Fibroblast of peridontal ligament (primary cell): ENCODE data around the gene FLOT1.
"Not testable (repeated sequence)": the region's sequence is repeated elsewhere in the genome, so short reads cannot be mapped to it uniquely, and the experiment has no call there.

Experiments
- DNase-seq: peaks from one replicate; pipeline ENCODE4 v3.0.0-alpha.2; 2010; ENCODE audit errors: extremely low read depth

FLOT1 gene

DNA sequence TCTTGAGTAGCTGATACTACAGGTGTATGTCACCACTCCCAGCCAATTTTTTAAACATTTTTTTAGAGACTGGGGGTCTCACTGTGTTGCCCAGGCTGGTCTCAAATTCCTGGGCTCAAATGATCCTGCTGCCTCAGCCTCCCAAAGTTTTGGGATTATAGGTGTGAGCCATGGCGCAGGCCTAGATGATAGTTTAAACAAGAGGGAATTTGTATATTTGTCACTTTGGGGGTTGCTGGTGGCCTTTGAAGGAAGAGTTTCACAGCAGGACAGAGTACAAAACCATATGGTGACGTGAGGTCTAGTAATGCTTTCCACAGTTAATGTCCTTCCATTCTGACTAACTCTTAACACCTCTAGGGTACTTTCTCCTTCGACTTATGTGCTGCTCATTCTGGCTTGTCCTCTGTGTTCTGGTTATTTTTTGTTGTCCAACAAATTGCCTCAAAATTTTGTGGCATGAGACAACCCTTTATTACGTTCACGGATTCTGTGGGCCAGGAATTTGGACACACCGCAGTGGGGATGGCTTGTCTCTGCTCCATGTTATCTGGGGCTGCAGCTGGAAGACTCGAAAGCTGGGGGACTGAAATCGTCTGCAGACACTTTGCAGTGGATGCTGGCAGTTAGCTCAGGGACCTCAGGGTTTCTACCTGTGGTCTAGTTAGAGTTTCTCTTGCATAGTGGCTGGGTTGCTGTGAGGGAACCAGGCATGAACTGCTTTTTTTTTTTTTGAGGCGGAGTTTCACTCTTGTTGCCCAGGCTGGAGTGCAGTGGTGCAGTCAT lies 24.9 kb upstream of the FLOT1 start:
- DNase-seq = no peak

DNA sequence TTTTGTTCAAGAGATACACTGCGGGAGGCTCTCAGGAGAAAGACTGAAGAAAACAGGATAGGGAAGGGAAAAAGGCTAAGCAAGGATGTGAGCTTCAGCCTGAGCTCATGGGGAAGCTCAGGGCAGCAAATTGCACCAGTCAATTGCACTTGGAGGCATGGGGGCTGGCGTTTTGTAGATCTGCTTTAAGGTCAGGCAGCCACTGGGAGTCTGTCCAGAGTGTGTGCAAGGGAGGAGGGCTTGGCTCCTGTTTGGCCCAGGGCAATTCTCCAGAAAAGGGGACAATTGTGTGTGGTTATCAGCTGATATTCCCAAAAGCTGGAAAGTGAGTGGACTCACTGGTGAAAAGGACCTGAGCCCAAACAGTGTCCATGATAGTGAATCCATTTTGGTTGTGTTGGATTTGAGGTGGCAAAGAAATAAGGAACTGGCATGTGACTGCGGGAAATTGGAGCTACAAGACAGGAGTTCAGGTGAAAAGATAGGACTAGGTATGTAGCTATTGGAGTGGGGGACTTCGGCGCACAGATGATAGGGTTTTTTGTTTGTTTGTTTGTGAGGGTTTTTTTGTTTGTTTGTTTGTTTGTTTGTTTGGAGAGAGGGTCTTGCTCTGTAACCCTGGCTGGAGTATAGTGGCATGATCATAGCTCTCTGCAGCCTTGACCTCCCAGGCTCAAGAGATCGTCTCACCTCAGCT lies 24.1 kb upstream of the FLOT1 start:
- no peak for DNase-seq

GRCh38 chr6:30765495-30765894 lies 23.0 kb upstream of the FLOT1 start:
- not testable (repeated sequence) for DNase-seq

- not testable (repeated sequence) for DNase-seq
These were observed 22.1 kb upstream of the FLOT1 start for GRCh38 chr6:30764490-30765043.

GRCh38 chr6:30763618-30764489 lies 21.4 kb upstream of the FLOT1 start:
- no peak for DNase-seq

GRCh38 chr6:30763155-30763617 lies 20.7 kb upstream of the FLOT1 start:
- DNase-seq = no peak

GRCh38 chr6:30761791-30762429 lies 19.4 kb upstream of the FLOT1 start:
- no peak for DNase-seq

- no peak for DNase-seq
These were observed 18.1 kb upstream of the FLOT1 start for GRCh38 chr6:30760549-30760948.

DNA sequence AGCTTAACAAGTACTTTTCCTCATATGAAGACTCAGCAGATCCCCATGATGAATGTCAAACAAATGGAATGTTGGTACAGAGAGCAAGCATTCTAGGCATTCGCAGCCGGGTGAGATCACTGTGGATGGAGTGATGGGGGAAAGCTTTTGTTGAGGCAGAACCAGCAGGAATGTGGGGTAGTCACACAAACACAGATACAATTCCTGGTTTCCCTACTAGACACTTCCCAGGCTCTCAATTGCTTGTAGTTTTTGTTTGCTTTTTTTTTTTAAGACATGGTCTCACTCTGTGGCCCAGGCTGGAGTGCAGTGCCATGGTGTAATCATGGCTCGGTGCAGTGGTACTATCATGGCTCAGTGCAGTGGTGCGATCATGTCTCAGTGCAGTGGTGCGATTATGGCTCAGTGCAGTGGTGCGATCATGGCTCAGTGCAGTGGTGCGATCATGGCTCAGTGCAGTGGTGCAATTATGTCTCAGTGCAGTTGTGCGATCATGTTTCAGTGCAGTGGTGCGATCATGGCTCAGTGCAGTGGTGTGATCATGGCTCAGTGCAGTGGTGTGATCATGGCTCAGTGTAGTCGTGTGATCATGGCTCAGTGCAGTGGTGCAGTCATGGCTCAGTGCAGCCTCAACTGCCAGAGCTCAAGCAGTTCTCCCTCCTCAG lies 17.2 kb upstream of the FLOT1 start:
- DNase-seq = peak; percentile 94

- DNase-seq = no peak
These were observed 14.9 kb upstream of the FLOT1 start for GRCh38 chr6:30757261-30757904.

DNA sequence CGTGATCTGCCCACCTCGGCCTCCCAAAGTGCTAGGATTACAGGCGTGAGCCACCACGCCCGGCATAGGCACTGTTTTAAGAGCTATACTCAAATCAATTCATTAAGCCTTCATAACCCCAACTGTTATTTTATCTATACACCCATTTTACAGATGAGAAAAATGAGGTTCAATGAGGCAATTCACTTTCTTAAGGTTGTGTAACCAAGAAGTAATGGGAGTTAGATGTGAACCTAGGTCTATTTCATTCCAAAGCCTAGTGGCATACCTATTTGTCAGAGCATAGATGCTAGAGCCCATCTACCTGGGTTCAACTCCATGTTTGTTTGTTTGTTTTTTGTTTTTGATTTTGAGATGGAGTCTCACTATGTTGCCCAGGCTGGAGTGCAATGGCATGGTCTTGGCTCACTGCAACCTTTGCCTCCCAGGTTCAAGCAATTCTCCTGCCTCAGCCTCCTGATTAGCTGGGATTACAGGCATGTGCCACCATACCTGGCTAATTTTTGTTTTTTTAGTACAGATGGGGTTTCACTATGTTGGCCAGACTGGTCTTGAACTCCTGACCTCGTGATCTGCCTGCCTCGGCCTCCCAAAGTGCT lies 14.0 kb upstream of the FLOT1 start:
- not testable (repeated sequence) for DNase-seq

DNA sequence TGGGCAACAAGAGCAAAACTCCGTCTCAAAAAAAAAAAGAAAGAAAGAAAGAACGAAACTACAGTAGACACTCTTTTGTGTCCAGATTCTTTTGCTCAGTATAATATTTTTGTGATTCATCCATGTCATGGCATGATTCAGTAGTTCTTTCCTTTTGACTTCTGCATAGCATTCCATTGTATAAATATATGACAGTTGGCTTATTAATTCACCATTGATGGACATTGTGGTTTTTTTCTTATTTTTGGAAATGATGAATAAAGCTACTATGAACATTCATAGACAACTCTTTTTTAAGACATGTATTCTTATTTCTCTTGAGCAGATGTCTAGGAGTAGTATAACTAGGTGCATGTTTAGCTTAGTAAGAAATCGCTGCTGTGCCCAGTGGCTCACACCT lies 12.1 kb upstream of the FLOT1 start:
- DNase-seq = peak; percentile 47

DNA sequence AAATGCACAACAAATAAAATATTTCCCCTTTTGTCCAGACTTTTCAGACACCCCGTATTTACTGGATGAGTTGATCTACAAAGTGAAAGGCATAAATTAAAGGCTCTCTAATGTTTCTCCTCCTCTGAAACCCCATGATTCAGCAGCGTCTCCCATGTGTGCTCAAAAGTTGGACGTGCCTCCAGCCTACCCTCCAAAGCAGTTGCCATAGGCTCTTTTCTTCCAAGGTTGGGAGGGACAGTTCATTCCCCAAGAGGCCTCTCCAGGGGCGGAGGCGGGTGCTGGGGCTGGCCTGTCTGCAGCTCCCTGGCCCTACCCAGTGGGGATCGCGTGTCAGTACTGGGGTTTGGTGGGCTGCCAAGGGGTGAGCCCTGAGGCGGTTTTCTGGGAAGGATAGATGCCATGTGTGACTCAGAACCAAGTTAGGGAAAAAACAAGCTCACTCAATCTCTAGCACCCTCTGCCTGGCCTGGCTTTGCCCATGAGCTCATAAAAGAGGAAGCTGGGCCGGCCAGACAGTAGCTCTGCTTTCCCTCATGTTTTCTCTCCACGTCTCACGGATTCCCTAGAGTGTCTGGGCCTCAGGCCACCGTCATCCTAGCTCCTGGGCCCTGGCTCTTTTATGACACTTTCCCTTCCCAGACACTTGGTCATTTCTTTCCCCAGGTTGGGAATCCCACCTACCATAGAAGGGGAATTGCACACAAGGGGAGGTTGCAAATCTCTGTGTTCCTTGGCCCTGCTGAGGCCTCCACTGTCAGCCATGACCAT lies 9.9 kb upstream of the FLOT1 start:
- peak; percentile 100 for DNase-seq

GRCh38 chr6:30750379-30750668 lies 7.8 kb upstream of the FLOT1 start:
- no peak for DNase-seq

GRCh38 chr6:30749554-30750378 lies 7.3 kb upstream of the FLOT1 start:
- no peak for DNase-seq

- no peak for DNase-seq
These were observed 6.5 kb upstream of the FLOT1 start for GRCh38 chr6:30748851-30749540.

DNA sequence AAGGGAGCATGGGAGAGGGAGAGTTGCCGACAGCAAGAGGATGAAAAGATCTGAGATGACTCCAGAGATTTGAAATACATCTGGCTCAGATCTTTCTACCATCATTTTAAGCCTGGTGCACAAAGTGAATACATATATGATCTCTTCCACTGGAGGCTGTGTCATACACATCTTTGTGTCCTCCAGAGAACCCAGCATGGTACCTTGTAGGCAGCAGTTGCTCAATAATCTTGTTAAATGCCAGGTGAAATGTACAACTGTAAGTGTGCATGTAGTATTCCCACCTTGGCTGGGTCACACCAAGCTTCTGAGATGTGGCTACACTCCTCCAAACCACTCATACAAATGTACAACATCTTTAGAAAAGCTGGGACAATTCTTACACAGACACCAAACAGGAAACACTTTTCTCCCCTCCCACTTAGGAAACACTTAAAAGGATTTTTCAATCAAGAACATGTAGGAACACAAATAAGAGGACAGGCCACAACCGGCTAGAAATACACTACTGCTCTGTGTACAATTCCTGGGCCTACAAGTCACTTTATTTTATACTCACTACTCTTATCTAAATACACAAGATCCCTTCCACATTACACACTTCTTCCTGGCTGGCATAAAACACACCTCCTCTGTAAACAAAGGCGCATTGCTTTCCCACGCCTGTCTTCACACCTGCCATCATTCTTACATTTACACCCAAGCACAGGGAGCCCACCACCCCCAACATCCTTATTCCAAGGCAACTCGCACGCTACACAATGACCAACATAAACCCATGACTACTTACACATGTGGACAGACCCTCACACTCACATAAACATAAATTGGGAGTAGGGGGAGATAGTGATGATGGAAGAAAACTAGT lies 5.6 kb upstream of the FLOT1 start:
- DNase-seq = no peak
